BJ (cell line): ENCODE measurements around the gene GPR146. TPM values are rescaled to one million over a fixed set of nuclear protein-coding genes. Genes with fewer than 3 reads are reported as not detected.

Experiments used
- CTCF ChIA-PET: fragments of 350-600 bp; formaldehyde crosslinking; extraction: SDS; loops from one replicate; lab custom pipeline; 2021; ENCODE audit warnings: antibody characterized with exemption, inconsistent platforms; lab: Yijun Ruan, JAX
- POLR2A ChIA-PET: fragments of 300-600 bp; sonication (Branson Sonifier 250); formaldehyde crosslinking; extraction: SDS; loops from one replicate; lab custom pipeline; 2021; ENCODE audit warnings: antibody characterized with exemption; lab: Charles Lee
- DNase-seq: peaks from one replicate; pipeline ENCODE4 v3.0.0-alpha.2; 2011; ENCODE audit warnings: low read depth
- H3K27me3 ChIP-seq: 2 replicates; pipeline ENCODE4 v1.6.0; 2011; ENCODE audit warnings: low read length; ENCODE audit not compliant: control insufficient read depth, insufficient read depth
- H3K36me3 ChIP-seq: 2 replicates; pipeline ENCODE4 v1.5.1; 2011; ENCODE audit warnings: low read length; ENCODE audit not compliant: control insufficient read depth, insufficient read depth
- H3K4me3 ChIP-seq: 2 replicates; pipeline ENCODE4 v1.5.1; 2011; ENCODE audit warnings: low read depth, mild to moderate bottlenecking, control low read depth, low read length
- polyA plus RNA-seq: library from polyadenylated mRNA; depleted of rRNA; stranded (reverse); fragments of >200 nt; gene quantifications from 2 replicates; pipeline ENCODE4 v1.2.3, GENCODE V29; 2011
- TF ChIP-seq, protein P1 (sequence below): IDR thresholded peaks from 2 replicates; pipeline ENCODE4 v1.5.1; 2011; ENCODE audit warnings: low read depth, mild to moderate bottlenecking, control low read depth, inconsistent platforms, low read length, moderate library complexity; ENCODE audit not compliant: insufficient read depth

GPR146 gene
- polyA plus RNA-seq, 1 experiment, result 4.5 TPM

DNA sequence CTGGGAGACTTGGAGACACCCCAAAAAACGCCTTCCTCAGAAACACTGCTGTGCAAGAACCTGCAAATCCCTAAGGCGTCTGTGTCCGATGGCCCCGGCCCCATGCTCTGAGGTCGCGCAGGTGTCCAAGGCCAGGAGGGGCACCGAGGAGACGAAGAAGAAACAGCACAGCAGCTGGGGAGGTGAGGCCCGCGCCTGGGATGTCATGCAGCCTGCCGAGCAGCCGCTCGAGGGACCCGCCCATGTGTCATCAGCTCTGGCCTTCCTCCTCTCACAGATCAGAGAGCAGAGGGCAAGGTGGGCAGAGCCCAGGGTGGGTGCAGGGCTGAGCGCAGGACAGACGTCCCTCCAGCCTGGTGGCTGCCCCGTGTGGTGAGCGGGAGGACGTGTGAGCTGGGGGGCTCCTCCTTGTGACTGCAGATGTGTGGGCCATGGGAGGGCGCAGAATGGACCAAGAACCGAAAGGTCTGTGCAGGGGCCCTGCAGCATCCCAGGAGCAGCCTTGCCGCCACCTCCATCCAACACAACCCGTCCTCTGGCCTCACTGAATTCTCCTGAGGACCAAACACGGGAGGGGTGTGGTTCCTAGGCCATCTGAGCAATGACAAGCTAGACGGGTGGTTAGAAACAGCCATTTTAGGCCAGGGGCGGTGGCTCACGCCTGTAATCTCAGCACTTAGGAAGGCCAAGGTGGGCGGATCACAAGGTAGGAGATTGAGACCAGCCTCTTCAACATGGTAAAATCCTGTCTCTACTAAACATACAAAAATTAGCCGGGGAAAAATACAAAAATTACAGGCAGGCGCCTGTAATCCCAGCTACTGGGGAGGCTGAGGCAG, 30.5 kb downstream of the GPR146 start:
- CTCF ChIA-PET, result interaction anchor here (1.1 to 6.0 kb wide), 3 partner anchors 9 to 82 kb away, joined by 3 to 38 read pairs (median 11); partner anchors contain the start of gene GPER1

DNA sequence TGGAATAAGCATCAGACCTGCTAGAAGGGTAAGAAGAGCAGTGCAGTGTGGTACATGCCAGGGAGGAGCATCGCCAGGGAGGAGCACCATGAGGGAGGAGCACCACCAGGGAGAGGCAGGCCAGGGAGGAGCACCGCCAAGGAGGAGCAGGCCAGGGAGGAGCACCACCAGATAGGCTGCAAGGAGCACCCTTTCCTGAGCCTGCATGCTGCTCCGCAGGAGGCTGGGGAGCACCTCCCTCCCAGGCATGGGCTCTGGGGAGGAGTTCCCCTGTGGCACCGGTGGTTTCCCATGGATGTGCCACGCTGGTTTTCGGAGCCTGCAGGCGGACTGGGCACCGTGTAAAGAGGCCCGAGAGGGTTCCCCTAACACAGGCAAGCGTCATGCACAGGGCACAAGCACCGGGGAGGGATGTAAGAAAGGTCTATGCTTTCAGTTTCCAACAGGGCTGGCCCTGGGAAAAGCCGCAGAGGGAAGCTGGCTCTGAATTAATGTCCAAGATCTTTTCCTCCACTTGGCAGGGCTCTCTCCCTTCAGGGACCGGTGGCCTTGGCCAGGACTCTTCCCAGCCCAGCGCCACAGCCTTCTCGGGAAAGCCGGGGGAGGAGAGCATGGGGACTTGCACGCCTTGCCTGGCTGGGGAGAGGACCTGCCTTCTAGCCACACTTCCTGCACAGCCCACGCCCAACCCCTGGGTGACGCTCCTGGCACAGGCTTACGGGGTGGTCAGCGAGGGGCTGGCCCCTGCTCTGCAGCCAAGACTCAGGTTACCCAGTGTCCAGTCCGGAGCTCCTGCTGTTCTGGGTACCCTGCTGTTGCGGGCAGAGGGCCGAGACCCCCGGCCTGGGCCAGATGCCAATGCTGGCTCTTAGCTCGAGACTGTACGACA, 32.1 kb downstream of the GPR146 start:
- ChIA-PET POLR2A (no interaction called here), CTCF (interaction anchor here (1.6 to 6.0 kb wide), 2 partner anchors 11 to 83 kb away, joined by 6 to 38 read pairs; no protein-coding TSS in a partner anchor)
- no peak overlapping the region for H3K4me3 ChIP-seq
- no peaks in the 10 kb centered on the region for H3K27me3 ChIP-seq
- H3K36me3 ChIP-seq, result no peaks in the 10 kb centered on the region
- TF ChIP-seq, protein P1, sequence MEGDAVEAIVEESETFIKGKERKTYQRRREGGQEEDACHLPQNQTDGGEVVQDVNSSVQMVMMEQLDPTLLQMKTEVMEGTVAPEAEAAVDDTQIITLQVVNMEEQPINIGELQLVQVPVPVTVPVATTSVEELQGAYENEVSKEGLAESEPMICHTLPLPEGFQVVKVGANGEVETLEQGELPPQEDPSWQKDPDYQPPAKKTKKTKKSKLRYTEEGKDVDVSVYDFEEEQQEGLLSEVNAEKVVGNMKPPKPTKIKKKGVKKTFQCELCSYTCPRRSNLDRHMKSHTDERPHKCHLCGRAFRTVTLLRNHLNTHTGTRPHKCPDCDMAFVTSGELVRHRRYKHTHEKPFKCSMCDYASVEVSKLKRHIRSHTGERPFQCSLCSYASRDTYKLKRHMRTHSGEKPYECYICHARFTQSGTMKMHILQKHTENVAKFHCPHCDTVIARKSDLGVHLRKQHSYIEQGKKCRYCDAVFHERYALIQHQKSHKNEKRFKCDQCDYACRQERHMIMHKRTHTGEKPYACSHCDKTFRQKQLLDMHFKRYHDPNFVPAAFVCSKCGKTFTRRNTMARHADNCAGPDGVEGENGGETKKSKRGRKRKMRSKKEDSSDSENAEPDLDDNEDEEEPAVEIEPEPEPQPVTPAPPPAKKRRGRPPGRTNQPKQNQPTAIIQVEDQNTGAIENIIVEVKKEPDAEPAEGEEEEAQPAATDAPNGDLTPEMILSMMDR, result no peak
- no peak for DNase-seq

More for the DNA sequence above, 30.5 kb downstream of the GPR146 start:
- POLR2A ChIA-PET, result no interaction called here
- Histone ChIP-seq H3K27me3 (no peaks in the 10 kb centered on the region), H3K36me3 (no peaks in the 10 kb centered on the region), H3K4me3 (no peak overlapping the region)
- DNase-seq, result no peak
- TF ChIP-seq, protein P1, result no peak

DNA sequence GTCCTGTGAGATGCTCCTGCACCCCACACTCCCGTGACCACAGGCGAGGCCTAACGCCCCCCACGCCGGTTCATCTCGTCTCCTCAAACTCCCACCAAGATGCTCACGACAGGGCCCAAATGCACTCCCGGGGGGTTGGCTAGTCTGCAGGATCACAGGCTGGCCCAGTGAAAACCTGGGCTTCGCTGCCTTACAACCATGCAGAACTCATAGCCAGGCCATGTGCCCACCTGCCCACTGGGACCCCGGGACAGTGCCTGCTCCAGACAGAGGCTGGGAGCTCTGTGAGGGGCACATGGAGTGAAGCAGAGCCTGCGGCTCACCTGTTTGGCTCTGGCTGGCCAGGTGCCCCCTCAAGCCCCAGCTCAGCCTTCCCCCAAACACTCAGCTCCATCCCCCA, 34.2 kb downstream of the GPR146 start:
- no peaks in the 10 kb centered on the region for H3K27me3 ChIP-seq
- no peak overlapping the region for H3K4me3 ChIP-seq
- CTCF ChIA-PET, result interaction anchor here (0.8 to 6.0 kb wide), 5 partner anchors 9 to 100 kb away, joined by 3 to 38 read pairs (median 4); partner anchors contain the start of gene GPER1
- TF ChIP-seq, protein P1, result no peak
- POLR2A ChIA-PET, result no interaction called here
- no peaks in the 10 kb centered on the region for H3K36me3 ChIP-seq
- DNase-seq, result no peak

GRCh38 chr7:1078985-1079384, 34.6 kb downstream of the GPR146 start:
- CTCF ChIA-PET, result interaction anchor here (0.8 to 6.0 kb wide), 5 partner anchors 9 to 101 kb away, joined by 3 to 38 read pairs (median 4); partner anchors contain the start of gene GPER1
- no peaks in the 10 kb centered on the region for H3K36me3 ChIP-seq
- TF ChIP-seq, protein P1, result no peak
- no peaks in the 10 kb centered on the region for H3K27me3 ChIP-seq
- POLR2A ChIA-PET, result no interaction called here
- no peak for DNase-seq
- H3K4me3 ChIP-seq, result no peak overlapping the region
